ENCODE measurements around the gene DEPDC7.
"Not testable (repeated sequence)": the region's sequence is repeated elsewhere in the genome, so short reads cannot be mapped to it uniquely, and the experiment has no call there.

Gene DEPDC7

DNA sequence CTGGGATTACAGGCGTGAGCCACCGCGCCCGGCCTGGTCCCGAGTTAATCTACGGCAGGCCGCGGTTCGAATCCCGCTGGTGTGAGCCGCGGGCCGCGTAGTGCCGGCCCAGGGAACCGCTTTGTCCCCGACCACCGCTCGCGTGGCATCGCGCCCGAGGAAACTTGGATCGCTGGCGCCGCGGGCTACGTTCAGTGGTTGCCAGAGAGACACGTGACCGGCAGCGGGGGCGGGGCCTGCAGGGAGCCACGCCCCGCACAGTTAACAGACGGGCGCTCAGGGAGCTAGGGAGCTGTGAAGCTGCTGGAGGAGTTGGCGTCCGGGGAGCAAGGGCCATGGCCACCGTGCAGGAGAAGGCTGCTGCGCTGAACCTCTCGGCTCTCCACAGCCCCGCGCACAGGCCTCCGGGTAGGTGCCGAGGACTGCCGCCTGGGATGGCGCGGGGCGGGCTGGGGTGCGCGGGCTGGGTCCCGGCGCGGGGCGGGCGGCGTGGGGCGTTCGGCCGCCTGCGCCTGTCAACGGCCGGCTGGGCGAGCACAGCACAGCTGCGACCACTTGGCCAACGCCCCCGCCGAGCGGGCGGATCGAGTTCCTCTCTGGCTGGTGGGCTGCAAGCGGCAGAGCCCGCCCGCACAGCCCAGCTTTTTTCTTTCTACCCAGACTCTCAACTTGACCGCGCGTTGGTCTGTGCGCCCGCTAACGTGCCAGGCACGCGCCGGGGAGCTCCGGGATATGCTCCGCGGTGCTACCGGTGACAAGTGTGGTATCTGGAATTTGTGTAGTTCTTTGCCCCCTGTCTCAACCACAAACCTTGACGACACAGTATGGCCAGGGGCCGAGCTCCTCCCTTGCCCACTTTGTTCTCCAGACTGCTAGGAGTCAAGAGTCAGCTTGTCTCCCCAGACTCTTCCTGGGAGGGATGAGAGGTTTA lies at the start of gene DEPDC7:
Gene DEPDC7, plus strand, starts transcription at position 258 of the 931 bp plus-strand sequence. Its CDS starts 78 bp downstream, at position 336.
- peak; percentile 93 for DNase-seq (ENCODE audit: low spot score)

DNA sequence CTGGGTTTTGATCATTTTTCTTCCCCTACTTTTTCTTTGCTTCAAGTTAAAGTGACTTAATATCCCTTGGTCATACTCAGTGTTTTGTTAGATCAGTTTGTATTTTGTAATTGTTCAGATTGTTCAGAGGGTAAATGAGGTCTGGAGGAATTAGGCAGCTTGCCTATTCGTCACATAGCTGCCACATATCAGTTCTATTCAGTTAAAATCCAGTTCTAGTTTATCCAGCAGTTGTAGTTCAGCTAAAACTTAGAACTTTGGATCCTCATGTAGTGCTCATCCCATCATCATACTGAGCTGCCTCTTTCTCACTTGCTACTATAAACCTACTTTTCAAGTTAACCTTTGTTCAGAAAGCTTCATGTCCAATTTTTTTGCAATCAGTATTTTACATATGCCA lies 47.1 kb upstream of the DEPDC7 start:
- DNase-seq (ENCODE audit: low spot score) = no peak

GRCh38 chr11:32972233-32972632 lies 43.4 kb upstream of the DEPDC7 start:
- not testable (repeated sequence) for DNase-seq (ENCODE audit: low spot score)

DNA sequence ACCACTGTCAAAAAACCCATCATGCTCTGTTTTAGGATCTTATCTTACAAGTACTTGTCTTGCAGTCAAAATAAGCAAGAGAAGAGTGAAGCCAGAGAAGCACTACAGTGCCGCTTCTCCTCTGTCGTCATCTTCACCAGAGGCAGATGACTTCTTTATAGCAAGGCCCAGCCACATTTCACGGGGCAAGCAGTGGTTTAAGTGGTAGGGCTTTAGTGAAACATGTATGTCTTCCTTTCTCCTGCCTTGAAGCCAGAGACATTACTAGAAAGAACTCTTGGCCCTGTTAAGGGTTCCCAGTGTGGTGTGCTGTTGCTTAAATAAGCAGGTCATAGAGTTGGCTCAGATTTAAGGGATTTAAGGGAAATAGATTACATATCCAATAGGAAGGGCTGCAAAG lies 42.9 kb upstream of the DEPDC7 start:
- DNase-seq (ENCODE audit: low spot score) = no peak

- DNase-seq (ENCODE audit: low spot score) = no peak
Measured at GRCh38 chr11:32982626-32983025, 33.1 kb upstream of the DEPDC7 start.

- no peak for DNase-seq (ENCODE audit: low spot score)
Measured at GRCh38 chr11:32983506-32983905, 32.2 kb upstream of the DEPDC7 start.

DNA sequence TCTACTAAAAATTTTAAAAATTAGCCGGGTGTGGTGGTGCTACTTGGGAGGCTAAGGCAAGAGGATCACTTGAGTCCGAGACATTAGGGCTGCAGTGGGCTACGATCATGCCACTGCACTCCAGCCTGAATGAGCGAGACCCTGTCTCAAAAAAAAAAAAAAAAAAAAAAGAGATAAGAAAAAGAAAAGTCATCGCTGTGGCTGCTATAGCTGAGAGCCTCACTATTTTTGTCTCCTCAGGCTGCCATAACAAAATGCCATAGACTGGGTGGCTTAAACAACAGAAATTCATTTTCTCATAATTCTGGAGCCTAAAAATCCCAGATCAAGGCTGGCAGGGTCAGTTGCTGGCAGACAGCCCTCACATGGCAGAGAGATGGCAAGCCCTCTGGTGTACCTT lies 30.1 kb upstream of the DEPDC7 start:
- no peak for DNase-seq (ENCODE audit: low spot score)

GRCh38 chr11:32987851-32988250 lies 27.8 kb upstream of the DEPDC7 start:
- DNase-seq (ENCODE audit: low spot score) = no peak

DNA sequence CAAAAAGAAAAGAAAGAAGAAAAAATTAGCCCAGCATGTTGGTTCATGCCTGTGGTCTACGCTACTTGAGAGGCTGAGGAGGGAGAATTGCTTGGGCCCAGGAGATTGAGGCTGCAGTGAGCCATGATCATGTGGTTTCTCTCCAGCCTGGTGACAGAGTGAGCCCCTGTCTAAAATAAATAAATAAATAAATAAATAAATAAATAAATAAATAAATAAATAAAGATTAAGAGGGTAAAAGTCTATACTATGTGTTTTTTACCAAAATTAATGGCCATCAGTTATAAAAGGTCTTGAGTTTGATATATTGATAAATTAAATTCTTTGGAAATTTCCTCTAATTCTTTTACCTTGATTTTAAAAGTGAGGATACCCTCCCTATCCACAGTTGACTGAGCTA lies 25.2 kb upstream of the DEPDC7 start:
- DNase-seq (ENCODE audit: low spot score) = no peak

DNA sequence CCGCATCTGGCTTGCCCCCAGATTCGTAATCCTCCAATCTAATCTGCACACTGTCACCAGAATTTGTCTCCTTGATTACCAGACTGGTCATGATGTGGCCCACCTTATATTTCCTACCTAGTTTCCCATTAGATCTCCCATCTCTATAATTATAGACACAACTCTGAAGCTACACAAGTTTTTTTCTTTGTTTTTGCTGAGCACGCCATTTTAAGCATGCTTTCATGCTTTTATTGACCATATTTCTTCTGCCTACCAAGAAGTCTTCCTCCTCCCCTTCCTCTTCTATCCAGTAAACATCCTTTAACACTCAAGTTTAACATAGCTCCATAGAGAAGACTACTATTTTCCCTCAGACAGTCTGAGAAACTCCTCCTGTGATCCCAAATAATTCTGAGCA lies 24.3 kb upstream of the DEPDC7 start:
- no peak for DNase-seq (ENCODE audit: low spot score)

- no peak for DNase-seq (ENCODE audit: low spot score)
Measured at GRCh38 chr11:32991898-32992297, 23.8 kb upstream of the DEPDC7 start.

- peak; percentile 30 for DNase-seq (ENCODE audit: low spot score)
Measured at GRCh38 chr11:33000181-33000580, 15.5 kb upstream of the DEPDC7 start.

DNA sequence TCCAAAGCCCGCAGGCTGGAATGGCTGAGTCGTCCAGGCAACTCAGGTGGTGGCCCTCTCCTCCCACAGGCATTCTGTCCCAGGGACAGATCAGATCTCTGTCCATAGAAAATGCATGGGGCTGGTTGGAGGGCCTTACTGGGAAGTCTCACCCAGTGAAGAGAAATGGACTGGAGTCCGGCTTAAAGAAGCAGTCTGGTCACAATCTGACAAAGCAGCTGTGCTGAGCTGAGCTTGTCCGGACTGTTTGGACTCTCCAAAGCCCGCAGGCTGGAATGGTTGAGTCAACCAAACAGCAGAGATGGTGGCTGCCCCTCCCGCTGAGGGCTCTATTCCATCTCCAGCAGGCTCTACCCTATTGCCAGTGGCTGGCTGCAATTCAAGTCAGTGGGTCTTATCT lies 14.4 kb upstream of the DEPDC7 start:
- DNase-seq (ENCODE audit: low spot score) = no peak

DNA sequence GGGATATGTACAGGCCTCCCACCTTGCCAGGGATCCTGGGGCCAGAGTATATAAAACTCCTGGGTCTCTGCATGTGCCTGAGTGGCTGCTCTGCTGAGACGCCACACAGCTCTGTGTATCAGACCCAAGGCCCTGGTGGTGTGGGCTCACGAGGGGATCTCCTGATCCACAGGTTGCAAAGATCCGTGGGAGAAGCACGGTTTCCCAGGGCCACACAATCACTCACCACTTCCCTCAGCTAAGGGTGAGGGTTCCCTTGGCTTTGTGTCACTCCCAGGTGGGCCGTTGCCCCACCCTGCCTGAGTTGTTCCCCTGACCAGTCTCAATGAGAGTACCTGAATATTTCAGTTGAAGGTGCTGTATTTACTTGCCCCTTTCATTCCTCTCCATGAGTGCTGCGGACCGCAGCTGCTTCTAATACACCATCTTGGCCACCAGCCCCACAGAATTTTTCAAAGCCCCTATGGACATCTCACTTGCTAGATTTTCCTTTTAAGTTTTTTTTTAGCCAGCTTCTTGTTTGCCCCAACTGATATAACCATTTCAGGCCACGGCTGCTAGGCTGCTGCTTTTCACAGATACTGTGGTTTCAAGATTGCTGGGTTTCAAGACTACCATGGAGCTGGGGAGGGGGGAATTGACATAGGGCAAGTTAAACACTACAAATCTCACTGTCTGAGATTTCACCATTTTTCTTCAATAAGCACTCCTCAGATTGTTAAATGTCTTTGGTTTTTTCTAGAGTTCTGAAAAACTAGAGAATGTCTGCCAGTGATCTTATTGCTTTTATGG lies 13.7 kb upstream of the DEPDC7 start:
- DNase-seq (ENCODE audit: low spot score) = no peak

DNA sequence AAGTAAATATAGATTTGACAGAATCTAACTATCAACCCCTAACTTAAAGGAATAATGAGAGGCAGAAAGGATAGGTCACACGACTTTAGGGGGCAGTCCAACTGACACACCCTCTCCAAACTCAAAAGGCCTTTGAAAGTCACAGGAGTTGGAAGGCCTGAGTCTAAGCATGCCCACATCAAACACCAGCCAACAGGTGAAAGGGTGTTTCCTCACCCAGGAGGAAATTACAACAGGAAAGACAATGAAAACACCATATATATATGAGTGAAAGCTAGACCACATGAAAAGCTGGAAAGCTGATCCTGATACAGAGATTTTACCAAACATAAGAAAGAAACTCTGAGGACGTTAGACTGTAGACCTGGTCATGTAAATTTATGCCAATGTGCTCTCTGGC lies 10.5 kb upstream of the DEPDC7 start:
- DNase-seq (ENCODE audit: low spot score) = no peak

DNA sequence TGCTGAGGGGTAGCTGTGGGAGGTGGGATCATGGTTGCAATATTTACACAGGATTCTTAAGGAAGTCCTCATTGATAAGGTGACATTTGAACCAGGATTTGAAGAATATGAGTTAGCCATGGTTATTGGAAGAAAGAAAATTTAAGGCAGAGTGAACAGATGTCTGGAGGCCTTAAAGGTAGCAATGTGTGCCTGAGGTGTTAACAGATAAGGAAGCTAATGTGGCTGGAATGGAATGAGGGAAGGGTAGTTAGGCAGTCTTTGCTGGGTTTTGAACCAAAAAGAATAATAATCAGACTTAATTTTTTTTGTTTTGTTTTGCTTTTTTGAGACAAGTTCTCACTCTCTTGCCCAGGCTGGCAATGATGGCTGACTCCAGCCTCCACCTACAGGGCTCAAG lies 9.7 kb upstream of the DEPDC7 start:
- DNase-seq (ENCODE audit: low spot score) = no peak

GRCh38 chr11:33013755-33014154 lies 1.9 kb upstream of the DEPDC7 start:
- DNase-seq (ENCODE audit: low spot score) = peak; percentile 20

- DNase-seq (ENCODE audit: low spot score) = no peak
Measured at GRCh38 chr11:33016654-33017053, 976 bp downstream of the DEPDC7 start.

- no peak for DNase-seq (ENCODE audit: low spot score)
Measured at GRCh38 chr11:33017478-33017877, 1.8 kb downstream of the DEPDC7 start.

GRCh38 chr11:33017965-33018364 lies 2.3 kb downstream of the DEPDC7 start:
- DNase-seq (ENCODE audit: low spot score) = no peak

GRCh38 chr11:33018840-33019239 lies 3.2 kb downstream of the DEPDC7 start:
- no peak for DNase-seq (ENCODE audit: low spot score)

DNA sequence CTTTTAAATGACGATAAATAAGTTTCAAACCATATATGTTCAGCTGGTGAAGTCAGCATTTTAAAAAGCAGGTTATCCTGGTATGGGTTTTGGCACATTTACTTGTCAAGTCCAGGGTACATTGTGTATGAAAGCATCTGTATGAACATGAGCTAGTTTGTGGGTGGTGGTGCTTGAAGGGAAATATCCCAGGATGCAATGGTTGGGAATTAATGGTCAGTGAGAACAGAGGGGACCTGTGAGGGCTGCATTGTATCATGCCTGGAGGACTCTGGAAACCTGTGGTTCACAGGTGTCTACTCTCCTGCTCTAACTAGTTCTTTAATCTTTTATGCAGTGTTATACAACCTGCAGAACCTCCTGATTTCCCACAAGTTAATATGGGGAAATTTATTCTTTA lies 5.8 kb downstream of the DEPDC7 start:
- DNase-seq (ENCODE audit: low spot score) = no peak

- no peak for DNase-seq (ENCODE audit: low spot score)
Measured at GRCh38 chr11:33021937-33022336, 6.3 kb downstream of the DEPDC7 start.

All from GM03348 (cell line).